B cell (primary cell): ENCODE results near the gene KHDC4.

Source experiments
- CTCF ChIP-seq: fragments of 200-600 bp; IDR thresholded peaks from one replicate; pipeline ENCODE4 v1.8.0; 2022; ENCODE audit warnings: antibody characterized with exemption, mild to moderate bottlenecking
- EZH2 ChIP-seq: IDR thresholded peaks from 2 replicates; pipeline ENCODE4 v1.6.1; 2012; ENCODE audit warnings: borderline replicate concordance, low read depth, mild to moderate bottlenecking, moderate library complexity, low read length; ENCODE audit not compliant: insufficient read depth, poor library complexity, severe bottlenecking

- no peak for TF ChIP-seq CTCF
- no peak for TF ChIP-seq EZH2
These were observed 17.7 kb upstream of the KHDC4 start for GRCh38 chr1:155951753-155952504.
